Duodenal mucosa (tissue), 2 donors: ENCODE measurements around the gene ERP44.

Source experiments
- H3K27ac ChIP-seq: one replicate; pipeline ENCODE4 v1.7.0; 2013; ENCODE audit warnings: low read depth, low read length
- H3K27me3 ChIP-seq, 2 donors: one replicate each; pipeline ENCODE4 v1.7.0; 2013; ENCODE audit warnings: low read length in 2 of 2, control low read depth in 1 of 2; ENCODE audit not compliant: insufficient read depth in 2 of 2, control insufficient read depth in 1 of 2
- H3K36me3 ChIP-seq, 2 donors: one replicate each; pipeline ENCODE4 v1.7.0; 2013; ENCODE audit warnings: low read length in 2 of 2, control low read depth in 1 of 2; ENCODE audit not compliant: insufficient read depth in 2 of 2, control insufficient read depth in 1 of 2
- H3K4me1 ChIP-seq, 2 donors: one replicate each; pipeline ENCODE4 v1.7.0; 2013; ENCODE audit warnings: low read length in 2 of 2, control low read depth in 1 of 2; ENCODE audit not compliant: insufficient read depth in 2 of 2, control insufficient read depth in 1 of 2
- H3K4me3 ChIP-seq, 2 donors: one replicate each; pipeline ENCODE4 v1.7.0; 2013; ENCODE audit warnings: low read length in 2 of 2, low read depth in 1 of 2
- H3K9ac ChIP-seq, 2 donors: one replicate each; pipeline ENCODE4 v1.7.0; 2013; ENCODE audit warnings: low read length in 2 of 2, low read depth in 1 of 2
- H3K9me3 ChIP-seq, 2 donors: one replicate each; pipeline ENCODE4 v1.7.0; 2013; ENCODE audit warnings: low read length in 2 of 2, control low read depth in 1 of 2; ENCODE audit not compliant: control insufficient read depth in 1 of 2

ERP44 gene

GRCh38 chr9:100021931-100022330 lies 76.9 kb downstream of the ERP44 start:
- Histone ChIP-seq H3K4me3 (no peak overlapping the region), H3K9me3 (no peaks in the 10 kb centered on the region), H3K27ac (no peak overlapping the region), H3K4me1 (no peaks in the 10 kb centered on the region), H3K36me3 (peaks cover 13 to 21% of the 10 kb centered on the region in 2 donors), H3K27me3 (no peaks in the 10 kb centered on the region), H3K9ac (no peak overlapping the region)

GRCh38 chr9:100020121-100020795 lies 78.5 kb downstream of the ERP44 start:
- H3K9me3 ChIP-seq: no peaks in the 10 kb centered on the region
- no peak overlapping the region for H3K27ac ChIP-seq
- peaks cover 18 to 36% of the 10 kb centered on the region in 2 donors for H3K36me3 ChIP-seq
- H3K27me3 ChIP-seq: no peaks in the 10 kb centered on the region
- no peak overlapping the region for H3K4me3 ChIP-seq
- H3K4me1 ChIP-seq: no peaks in the 10 kb centered on the region
- H3K9ac ChIP-seq: no peak overlapping the region

- Histone ChIP-seq H3K27ac (no peak overlapping the region), H3K4me3 (no peak overlapping the region), H3K36me3 (peaks cover 18 to 40% of the 10 kb centered on the region in 2 donors), H3K9me3 (no peaks in the 10 kb centered on the region), H3K4me1 (no peaks in the 10 kb centered on the region), H3K27me3 (no peaks in the 10 kb centered on the region), H3K9ac (no peak overlapping the region)
Measured at GRCh38 chr9:100019541-100019940, 79.3 kb downstream of the ERP44 start.

DNA sequence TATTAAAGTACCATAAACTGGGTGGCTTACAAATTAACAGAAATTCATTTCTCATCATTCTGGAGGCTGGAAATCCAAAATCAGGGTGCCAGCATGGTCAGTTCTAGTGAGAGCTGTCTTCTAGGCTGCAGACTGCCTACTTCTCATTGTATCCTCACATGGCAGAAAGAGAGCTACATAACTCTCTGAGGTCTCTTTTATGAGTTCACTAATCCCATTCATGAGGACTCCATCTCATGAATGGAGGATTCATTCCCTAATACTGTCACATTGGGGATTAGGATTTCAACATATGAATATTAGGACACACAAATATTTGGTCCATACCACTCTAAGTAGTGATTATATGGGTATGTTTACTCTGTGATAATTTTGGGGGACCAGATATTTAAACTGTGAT lies 84.0 kb downstream of the ERP44 start:
- H3K4me3 ChIP-seq: no peak overlapping the region
- no peaks in the 10 kb centered on the region for H3K4me1 ChIP-seq
- H3K36me3 ChIP-seq: peaks cover 13 to 35% of the 10 kb centered on the region in 2 donors
- no peaks in the 10 kb centered on the region for H3K9me3 ChIP-seq
- H3K27me3 ChIP-seq: no peaks in the 10 kb centered on the region
- no peak overlapping the region for H3K27ac ChIP-seq
- H3K9ac ChIP-seq: no peak overlapping the region

- Histone ChIP-seq H3K4me1 (no peaks in the 10 kb centered on the region), H3K9ac (no peak overlapping the region), H3K9me3 (no peaks in the 10 kb centered on the region), H3K27ac (no peak overlapping the region), H3K36me3 (peaks cover 13 to 27% of the 10 kb centered on the region in 2 donors), H3K4me3 (no peak overlapping the region), H3K27me3 (no peaks in the 10 kb centered on the region)
Measured at GRCh38 chr9:100013573-100013972, 85.2 kb downstream of the ERP44 start.

DNA sequence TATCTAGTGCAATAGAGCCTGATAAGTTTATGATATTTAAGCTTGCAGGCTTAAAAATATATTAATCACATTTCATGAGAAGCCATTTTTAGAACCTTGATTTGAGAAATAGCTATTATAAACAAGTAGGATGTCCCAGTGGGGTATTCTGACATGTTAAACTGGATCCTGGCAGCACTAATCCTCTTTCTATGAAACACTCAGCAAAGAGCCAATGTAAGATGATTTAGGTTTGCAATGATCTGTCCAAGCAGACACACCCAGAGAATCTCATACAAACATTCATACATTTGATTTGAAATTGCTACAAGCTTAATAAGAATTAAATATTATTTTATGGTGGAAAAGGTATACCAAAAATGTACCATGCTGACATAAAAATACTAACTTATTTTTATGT lies 86.5 kb downstream of the ERP44 start:
- Histone ChIP-seq H3K9ac (no peak overlapping the region), H3K4me1 (no peaks in the 10 kb centered on the region), H3K27me3 (no peaks in the 10 kb centered on the region), H3K9me3 (no peaks in the 10 kb centered on the region), H3K27ac (no peak overlapping the region), H3K36me3 (peaks cover 7 to 23% of the 10 kb centered on the region in 2 donors), H3K4me3 (no peak overlapping the region)

DNA sequence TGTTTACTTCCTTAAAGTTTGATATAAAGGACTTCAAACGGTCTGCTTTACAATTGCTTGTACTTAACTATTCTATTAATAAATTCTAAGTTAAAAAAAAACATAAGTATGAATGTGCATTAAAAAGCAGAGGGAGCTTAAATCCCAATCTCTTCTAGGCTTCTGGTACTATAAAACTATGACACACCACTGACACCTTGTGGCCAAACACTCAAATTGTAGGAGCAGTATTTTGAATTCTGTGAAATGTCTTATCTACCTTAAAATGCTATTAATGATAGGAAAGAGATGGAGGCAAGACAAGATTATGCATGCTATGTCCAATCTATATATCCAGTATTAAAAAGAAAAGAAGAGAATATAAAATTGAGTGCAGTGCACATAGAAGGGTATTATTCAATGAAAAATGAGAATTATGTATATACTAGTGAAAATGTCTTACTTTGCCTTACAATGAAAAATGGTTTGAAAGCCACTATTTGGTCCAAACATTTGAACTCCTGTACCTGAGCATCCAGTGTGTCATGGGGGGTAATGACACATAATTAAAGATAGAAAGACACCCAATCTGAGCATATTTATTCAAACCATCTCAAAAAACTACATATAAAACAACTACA lies 87.6 kb downstream of the ERP44 start:
- no peaks in the 10 kb centered on the region for H3K27me3 ChIP-seq
- no peak overlapping the region for H3K4me3 ChIP-seq
- H3K9ac ChIP-seq: no peak overlapping the region
- H3K36me3 ChIP-seq: peaks cover 7 to 15% of the 10 kb centered on the region in 2 donors
- no peaks in the 10 kb centered on the region for H3K9me3 ChIP-seq
- H3K27ac ChIP-seq: no peak overlapping the region
- no peaks in the 10 kb centered on the region for H3K4me1 ChIP-seq

DNA sequence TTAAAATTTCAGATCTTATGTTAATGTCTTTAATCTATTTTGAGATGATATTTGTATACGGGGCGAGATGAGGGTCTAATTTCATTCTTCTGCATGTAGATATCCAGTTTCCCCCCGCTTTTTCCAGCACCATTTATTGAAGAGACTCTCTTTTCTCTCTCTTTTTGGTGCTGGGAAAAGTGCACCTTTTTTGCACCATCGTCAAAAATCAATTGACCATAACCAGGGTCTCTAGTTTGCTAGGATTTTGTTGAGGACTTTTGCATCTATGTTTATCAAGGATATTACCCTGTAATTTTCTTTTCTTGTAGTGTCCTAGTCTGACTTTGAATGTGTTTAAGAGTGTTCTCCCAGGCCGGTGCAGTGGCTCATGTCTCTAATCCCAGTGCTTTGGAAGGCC lies 99.0 kb downstream of the ERP44 start:
- Histone ChIP-seq H3K27ac (no peak overlapping the region), H3K27me3 (no peaks in the 10 kb centered on the region), H3K9me3 (no peaks in the 10 kb centered on the region), H3K36me3 (peaks cover 13 to 23% of the 10 kb centered on the region in 2 donors), H3K4me1 (no peaks in the 10 kb centered on the region), H3K4me3 (no peak overlapping the region), H3K9ac (no peak overlapping the region)

- Histone ChIP-seq H3K9me3 (peaks cover 0 to 3% of the 10 kb centered on the region in 2 donors), H3K9ac (no peak overlapping the region), H3K4me3 (no peak overlapping the region), H3K36me3 (peaks cover 7 to 14% of the 10 kb centered on the region in 2 donors), H3K27me3 (no peaks in the 10 kb centered on the region), H3K4me1 (no peaks in the 10 kb centered on the region), H3K27ac (no peak overlapping the region)
Measured at GRCh38 chr9:99998866-99999265, 99.9 kb downstream of the ERP44 start.

GRCh38 chr9:99998266-99998665 lies 100.5 kb downstream of the ERP44 start:
- H3K27me3 ChIP-seq: no peaks in the 10 kb centered on the region
- no peak overlapping the region for H3K27ac ChIP-seq
- H3K9ac ChIP-seq: no peak overlapping the region
- H3K36me3 ChIP-seq: peaks cover 1 to 8% of the 10 kb centered on the region in 2 donors
- no peak overlapping the region for H3K4me3 ChIP-seq
- H3K4me1 ChIP-seq: no peaks in the 10 kb centered on the region
- H3K9me3 ChIP-seq: peaks cover 0 to 3% of the 10 kb centered on the region in 2 donors
